Central memory CD4-positive, alpha-beta T cell (primary cell): ENCODE data around the gene ZMYND12.

Source experiments
- DNase-seq: peaks from one replicate; pipeline ENCODE4 v3.0.0; 2022

ZMYND12 gene

DNA sequence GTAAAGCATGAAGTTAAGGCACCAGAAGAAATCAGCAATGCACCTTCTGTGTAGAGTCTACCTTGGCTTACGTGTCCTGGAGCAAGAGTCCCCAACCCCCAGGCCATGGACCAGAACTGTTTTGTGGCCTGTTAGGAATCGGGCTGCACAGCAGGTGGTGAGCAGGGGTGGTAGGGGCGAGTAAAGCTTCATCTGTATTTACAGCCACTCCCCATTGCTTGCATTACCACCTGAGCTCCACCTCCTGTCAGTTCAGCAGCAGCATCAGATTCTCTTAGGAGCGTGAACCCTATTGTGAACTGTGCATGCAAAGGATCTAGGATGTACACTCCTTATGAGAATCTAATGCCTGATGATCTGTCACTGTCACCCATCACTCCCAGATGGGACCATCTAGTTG, 21.5 kb downstream of the ZMYND12 start:
- DNase-seq: no peak

DNA sequence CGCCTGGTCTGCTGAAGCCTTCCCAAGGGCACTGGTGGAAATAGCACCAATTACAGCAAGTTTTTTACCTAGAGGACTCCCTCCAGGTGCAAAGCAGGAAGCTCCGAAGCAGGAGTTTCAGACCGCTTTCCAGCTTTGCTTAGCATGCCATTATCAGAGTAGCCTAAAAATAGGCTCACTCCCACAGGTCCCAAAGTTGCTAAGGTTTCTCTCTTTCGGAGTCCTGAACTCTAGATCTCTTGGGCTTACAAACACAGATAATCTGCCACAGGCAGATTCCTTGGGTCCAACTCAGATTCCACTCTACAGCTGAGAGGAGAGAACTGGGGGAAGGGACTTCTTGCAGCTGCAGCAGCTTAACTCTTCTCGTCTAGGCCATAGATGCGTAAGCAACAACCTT, 22.5 kb downstream of the ZMYND12 start:
- no peak for DNase-seq

DNA sequence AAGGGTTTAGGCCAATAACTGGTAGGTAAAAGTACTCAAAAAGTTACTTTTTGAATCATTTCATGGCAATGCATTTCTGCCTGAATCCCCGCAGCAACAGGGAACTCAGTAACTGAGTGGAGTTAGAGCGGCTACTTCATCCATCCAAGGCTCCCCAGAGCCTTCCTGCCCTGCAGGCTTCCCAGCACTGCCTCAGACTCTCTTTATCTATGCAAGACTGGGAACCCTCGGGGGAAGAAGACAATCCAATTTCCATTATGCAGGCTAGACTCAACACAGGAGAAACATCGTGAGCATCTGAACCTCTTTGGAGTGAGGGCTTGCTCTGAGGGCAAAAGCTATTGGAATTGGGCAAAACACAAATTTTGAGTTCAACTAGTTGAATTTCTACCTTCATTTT, 23.1 kb downstream of the ZMYND12 start:
- DNase-seq: no peak

DNA sequence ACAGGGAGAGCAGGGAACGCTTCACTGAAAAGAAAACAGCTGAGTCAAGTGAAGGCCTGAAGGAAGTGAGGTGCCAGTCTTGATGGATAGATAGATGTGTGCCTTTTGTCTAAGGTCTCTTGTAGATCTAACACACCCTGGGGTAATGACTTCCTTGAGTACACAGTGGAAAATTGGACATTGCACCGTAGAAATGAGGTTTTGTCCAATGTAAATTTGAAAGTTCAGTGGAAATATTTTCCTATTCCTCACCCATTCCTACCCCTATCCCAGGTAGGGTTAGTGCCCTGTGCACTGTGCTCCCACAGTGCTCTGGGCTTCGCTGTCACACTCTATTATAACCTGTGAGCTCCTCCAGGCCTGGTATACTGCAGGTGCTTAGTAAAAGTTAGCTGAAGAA, 24.3 kb downstream of the ZMYND12 start:
- DNase-seq: no peak

DNA sequence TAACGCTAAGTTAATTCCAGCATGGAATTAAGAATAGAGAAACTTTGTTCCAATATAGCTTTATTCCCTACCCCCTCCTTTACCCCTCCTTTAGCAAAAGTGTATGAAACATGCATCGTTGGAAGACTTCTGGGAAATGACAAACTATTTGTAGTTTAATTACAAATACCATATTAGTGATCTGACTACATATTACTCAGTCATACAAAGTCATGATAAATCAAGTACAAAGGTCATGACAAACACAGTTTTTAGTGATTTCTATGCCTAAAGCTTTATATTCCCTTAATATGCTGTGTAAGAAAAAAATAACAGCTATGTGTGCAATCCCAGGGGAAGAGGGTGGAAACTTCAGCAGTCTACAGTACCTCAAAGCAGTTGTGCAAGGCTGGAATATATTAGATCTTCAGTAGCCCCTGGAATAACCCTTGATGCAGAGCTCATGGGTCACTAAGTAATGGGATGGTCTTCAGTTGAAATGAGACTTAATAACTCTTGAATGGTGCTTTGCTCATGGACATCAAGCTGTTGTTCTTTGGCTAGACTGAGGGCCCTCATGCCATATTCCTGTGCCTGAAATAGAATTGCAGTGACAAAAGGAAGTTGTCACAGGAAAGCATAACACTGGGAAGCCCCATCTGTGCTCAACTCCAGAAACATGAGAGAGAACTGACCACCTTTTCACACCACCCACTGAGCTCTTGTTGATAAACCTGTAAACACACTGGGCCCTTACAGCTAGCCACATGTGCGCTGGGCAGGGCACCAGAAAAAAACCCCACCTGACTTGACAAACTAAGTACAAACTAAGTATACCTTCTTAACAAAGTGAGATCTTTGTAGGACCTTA, 25.3 kb downstream of the ZMYND12 start:
- no peak for DNase-seq

DNA sequence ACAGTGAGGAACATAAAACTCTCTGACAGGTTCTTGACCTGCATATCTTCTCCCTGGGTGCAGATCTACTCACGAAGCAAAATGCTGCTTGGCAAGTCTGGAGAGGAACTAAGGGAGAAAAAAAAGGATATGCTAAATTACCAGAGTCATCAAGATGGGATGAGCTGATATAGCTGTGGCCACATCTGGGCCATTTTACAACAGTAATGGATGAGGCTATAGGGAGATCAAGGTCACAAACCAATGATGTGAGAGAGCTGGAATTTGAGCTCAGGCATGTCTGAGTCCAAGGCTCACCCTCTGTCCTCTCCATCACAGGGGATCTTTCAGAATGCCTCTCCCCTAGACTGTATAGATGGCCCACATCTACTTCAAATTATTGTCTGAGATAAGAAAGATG, 26.2 kb downstream of the ZMYND12 start:
- no peak for DNase-seq

DNA sequence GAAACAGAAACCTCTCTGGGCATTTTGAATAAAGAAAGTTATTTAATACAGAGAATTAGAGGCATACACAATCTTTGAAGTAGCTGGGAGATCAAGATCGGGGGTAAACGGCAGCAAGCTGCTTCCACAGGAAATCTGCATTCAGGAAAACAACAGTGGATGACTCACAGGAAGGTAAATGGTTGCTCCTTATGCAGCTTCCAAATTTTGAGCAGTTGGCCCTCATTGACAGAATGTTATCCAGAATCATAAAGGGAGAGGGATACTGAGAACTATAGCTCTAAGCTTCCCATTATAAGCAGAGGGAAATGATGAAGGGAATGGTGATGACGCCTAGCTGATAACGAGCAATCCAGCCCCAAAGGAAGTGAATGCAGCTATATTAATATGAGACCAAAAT, 28.6 kb downstream of the ZMYND12 start:
- no peak for DNase-seq

DNA sequence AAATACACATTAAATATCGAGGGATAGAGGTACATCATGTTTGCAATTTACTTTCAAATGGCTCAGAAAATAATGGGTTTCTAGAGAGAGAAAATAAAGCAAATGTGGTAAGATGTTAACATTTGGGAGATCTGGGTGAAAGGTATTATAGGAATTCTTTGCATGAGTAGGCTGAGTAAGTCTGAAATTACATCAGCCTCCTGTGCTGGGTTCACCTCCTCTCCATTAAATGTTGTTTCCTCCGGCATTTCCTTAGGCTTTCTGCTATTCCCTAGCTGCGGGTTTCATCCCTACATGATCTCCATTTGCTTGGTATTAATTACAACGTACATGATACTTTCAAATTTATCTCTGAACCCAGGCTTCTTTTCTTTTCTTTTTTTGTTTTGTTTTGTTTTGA, 31.6 kb downstream of the ZMYND12 start:
- no peak for DNase-seq

DNA sequence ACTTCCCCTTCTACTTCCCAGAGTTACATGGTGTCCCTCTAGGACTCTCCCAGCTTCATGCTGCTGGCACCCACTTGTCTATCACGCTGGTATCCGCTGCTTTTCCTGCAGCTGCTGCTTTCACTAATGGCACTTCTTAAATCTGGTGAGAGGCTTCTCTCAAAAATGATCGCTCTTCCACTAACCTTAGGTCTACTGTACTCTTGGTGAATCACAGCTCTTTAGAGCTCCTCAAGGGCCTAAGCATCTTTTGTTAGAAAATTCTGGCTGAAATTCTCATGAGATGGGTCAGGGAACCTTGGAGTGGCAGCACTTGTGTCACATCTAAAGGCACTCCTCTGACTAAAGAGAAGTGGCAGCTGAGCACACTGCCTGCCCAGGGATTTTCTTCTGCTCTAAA, 32.1 kb downstream of the ZMYND12 start:
- DNase-seq: no peak

DNA sequence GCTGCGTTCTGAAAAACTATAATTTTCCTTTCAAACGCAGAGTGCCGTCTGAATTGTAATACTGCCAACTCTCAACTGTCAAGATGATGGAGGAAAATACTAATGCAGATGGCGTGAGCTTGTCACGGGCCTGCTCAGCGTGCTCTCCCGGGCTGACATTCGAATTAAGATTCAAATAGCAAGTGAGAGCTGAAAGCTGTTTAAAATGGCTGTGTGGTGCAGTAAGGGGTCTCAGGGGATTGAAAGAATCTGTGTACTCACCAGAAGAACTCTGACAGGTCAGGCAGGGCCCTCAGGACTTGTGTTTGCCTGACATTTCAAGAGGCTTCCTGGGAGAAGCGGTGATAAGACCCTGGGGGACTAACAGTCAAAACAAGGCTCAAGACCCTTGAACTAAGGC, 33.1 kb downstream of the ZMYND12 start:
- DNase-seq: no peak

DNA sequence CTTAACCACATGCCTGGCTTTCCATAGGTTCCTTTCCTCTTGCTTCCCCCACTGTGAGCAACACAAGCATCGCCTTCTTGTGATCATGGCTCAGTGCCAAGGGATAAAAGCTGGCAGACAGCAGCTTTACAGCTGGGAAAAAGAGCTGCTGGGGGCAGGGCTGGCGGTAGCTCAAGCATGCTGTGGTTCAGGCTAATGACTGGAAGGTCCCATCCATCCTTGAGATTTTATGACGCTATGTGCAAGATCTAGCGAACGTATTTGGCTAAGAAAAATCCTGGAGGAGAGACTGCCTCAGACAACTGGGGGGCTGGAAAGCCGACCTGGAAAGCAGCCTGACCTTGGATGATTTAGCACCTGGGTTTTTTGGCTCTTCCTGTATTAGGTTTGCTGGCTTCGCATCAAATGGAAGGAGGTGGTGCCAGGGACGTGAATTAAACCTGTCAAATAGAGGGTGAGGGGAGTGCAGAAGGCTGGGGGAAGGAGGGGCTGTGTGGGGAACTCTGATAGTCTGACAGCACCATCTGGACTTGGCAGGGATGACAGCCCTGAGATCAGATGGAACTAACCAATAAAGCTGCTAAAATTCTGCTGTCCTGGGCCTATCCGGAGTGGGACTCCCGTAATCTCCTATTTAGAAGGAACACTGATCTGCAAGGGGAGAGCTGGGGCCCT, 34.8 kb downstream of the ZMYND12 start:
- DNase-seq: no peak

DNA sequence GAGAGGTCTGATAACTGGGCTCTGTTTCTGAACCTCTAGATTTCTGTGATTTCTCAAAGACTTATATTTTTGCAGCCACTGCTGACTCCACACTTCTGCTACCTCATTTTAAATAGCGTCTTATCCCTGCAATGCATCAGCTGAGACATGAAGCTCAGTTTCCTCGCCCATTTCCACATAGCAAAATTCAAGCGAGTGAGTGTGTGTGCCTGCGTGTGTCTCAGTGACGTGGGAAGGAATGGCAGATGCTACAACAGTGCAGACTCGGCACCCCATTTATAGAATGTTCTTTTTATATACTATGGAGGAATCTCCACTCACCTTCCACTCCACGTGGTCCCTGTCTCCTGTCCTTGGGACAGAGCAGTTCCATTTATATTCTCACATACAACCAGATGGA, 35.7 kb downstream of the ZMYND12 start:
- no peak for DNase-seq

DNA sequence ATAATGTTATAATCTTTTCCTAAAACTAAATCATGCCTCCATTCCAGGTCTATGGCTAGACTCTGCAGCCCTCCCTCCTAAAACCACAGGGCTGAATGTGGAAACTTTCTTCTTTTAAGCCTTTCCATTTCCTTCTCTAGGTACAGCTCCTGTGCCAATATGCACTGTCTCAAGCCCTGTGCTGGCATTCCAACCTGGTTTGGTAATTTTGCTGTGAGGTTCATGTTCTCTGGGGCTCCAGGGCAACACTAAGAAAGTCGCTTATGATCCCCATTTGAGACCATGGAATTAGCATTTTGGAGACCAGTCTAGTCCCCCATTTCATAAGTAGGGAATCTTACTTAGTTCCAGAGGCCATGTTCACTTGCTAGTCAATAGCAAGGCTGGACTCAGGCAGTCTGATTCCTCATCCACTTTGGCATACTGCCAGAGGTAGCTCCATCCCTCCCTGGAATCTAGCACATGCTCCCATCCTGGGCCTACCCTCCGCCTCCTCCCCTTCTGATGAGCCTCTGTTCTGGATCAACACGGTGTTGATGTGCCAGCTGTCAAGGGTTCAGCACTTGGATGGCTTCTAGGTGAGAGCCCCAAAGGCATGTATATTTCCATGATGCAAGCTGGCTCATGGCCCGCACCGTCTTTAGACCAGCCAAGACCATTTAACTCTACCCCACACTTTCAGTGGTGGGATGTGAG, 36.5 kb downstream of the ZMYND12 start:
- DNase-seq: no peak

DNA sequence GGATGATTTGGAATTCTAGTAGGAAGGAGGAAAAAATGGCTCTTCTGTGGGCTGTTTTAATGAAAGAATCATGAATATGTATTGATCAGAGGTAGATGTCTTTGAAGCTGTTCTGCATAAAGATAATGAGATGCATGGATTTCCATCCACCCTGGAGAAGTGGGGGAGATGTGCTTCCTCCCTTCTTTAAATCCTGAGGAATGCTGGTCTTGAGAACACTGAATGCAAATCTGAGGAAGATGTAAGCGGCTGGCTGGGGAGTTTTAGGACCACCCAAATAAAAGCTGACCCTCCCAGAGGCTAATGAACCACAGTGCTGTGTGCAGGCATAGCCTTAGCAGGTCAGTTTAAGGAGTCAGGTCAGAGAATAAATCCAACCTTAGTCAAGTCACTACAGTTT, 37.3 kb downstream of the ZMYND12 start:
- no peak for DNase-seq

DNA sequence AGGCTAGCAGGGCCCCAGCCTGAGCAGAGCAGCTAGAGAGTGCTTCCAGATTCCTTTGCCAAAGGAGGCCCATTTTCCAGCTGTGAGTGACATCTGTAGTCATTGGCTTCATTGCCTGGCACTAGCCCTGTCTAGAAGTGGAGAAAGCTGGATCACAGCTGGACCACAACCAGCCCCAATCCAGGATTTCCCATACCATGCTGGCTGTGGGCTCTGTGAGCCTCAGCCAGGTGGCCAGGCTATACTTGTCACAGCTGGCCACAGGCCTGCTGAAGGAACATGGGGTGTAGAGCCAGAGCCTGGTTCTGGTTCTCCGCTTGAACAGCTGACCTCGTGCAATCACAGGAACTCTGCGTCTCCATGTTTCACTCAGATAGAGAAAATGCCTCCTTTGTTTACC, 38.7 kb downstream of the ZMYND12 start:
- DNase-seq: no peak

DNA sequence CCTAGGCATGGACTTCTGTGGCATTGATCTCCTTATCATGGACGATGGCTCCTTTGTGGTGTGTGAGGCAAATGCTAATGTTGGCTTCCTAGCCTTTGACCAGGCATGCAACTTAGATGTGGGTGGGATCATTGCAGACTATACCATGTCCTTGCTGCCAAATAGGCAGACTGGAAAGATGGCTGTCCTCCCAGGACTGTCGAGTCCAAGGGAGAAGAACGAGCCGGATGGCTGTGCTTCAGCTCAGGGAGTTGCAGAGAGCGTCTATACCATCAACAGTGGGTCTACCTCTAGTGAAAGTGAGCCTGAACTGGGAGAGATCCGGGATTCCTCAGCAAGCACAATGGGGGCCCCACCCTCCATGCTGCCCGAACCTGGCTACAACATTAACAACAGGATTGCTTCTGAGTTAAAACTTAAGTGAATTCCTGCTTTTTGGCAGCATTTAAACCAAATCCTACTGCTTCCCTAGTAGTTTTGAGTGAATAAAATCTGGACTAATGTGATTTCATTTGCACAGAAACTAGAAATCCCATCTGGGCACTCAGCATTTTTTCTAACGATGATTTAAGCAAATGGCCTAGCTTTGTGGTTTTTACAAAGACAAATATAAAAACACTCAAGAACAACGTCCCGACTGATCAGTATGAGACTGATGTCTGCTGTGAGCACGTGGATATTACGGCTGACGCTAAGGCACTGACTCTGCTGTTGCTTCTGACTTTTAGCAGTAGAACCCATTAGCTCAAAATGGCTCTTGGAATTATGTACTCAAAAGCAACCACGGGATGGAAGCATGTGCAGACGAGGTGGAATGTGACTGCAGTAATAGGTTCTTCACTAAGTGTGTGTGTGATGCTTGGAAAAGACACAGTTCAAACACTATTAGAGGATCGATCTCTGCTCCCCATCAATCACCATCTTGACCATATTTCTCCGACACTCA, 41.0 kb downstream of the ZMYND12 start:
- no peak for DNase-seq

DNA sequence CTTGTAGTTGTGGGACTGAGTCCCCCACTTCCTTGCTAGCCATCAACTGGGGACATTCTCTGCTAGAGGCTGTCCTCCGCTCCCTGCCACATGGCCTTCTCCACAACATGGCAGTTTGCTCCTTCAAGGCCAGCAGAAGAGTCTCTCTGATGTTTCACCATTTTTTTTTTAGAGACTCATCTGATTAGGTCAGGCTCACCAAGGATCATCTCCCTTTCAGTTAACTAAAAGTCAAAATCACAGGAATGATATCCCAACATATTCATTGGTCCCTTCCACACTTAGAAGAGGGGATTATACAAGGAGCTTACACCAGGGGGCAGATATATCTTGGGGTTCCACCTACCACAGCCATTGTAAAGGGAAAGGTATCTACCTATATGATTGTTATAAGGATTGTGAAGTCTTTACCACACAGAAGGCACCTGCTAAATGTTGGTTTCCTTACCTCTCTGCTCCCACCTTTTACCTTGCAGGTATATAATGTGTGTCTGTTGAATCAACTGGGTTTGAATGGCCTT, 51.9 kb downstream of the ZMYND12 start:
- DNase-seq: no peak

DNA sequence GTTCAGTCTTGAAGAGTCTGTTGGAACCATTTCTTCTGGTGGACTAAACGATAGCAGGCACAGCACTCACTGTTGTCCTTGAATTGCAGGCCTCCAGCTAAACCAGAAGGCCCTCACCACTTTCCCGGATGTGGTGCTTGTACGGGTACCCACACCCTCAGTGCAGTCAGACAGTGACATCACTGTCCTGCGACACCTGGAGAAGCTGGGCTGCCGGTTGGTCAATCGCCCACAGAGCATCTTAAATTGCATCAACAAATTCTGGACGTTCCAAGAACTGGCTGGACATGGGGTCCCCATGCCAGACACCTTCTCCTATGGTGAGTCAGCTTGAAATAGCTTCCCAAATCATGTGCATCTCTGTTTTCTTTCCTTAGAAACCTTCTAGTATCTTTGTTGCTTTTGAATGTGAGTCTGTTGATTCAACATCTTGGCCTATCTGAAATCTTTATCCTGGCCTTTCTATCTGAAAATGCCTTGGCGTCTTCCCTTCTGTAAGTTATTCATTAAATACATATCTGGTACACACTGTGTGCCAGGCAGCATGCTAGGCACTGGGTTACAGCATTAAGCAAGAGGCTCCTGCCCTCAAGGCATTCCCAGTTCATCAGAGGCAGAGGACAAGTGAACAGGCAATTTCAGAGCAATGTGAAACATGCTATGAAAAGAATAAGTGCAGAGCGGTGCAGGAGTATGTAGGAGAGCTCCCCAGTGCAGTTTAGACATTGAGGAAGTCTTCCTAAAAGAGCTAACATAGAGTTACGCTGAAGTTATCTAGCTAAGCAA, 56.3 kb downstream of the ZMYND12 start:
- no peak for DNase-seq

DNA sequence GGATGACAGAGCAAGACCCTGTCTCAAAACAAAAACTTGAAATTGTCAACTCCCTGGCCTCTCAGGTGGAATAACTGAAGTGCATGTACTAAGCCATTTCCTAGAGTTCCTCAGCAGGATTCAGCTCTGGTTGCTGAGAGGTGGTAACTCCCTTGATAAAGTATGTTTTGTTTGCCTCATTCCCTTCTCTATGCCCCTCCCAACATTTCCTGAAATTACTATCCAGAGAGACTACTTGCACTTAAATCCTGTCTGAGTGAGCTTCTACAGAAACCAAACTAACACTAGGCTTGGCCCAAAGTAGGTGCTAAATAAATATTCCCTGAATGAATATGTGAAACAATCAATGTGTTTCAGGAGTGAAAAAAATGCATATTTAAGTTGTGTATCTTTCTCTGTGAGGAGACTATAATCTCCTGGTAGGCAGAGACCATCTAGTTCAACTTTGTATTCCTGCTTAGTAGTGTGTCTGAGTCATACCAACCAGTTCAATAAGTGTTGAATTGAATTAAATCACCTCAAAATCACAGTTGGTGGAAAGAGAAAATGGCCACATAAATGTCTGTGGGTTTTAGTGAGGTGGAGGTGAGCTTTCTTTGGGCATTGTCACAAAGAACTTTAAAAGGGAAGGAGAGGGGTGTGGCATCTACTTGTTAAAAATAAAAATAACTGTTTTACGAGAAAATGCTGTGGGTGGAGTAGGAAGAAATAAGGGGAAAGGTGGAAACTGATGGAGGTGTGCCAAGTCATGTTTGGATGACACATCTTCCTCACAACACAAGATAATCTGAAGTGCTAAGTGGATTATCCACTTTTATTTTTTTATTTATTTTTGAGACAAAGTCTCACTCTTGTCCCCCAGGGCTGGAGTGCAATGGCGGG, 62.6 kb downstream of the ZMYND12 start:
- DNase-seq: no peak

DNA sequence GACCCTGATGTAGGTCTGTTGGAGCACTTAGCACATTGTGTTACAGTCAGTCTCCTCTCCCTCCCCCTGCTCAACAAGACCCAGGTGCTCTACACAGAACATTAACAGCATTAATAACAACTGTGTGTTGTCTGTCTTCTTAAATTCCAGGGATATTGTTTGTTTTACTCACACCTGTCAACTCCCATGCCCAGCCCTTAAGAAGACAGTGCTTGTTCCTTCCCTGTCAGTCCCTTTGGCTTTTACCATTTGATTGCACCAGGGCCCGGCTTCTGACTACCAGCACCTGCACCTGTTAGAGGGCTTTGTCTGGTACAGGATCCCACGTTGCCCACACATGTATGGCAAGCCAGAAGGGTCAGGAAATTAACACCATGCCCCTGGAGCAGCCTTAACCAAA, 63.6 kb downstream of the ZMYND12 start:
- no peak for DNase-seq

DNA sequence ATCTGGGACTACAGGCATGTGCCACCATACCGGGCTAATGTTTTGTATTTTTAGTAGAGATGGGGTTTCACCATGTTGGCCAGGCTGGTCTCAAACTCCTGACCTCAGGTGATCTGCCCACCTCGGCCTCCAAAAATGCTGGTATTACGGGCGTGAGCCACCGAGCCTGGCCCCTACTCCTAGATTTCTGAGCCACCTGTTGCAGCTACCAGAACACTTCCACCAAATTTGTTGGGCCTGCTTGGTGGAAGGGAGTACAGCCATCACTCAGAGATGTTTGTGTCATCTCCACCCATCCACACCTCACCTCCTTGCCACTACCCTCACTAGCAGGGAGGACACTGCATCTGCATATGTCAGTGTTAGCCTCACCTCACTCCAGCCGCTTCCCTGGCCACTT, 69.8 kb downstream of the ZMYND12 start:
- DNase-seq: no peak
